Naive thymus-derived CD4-positive, alpha-beta T cell (primary cell): ENCODE measurements around the gene KAZN. TPM values are rescaled to one million over a fixed set of nuclear protein-coding genes. Genes with fewer than 3 reads are reported as not detected.

Source experiments
- ATAC-seq: fragments of 150-1000 bp; cut with Tn5 transposase; 2 replicates; pipeline ENCODE4 v1.10.0; 2021; ENCODE audit warnings: mild to moderate bottlenecking, moderate library complexity
- CTCF ChIA-PET: fragments of 350-600 bp; sonication (Branson Sonifier 250); formaldehyde crosslinking; loops from one replicate; lab custom pipeline; 2021; ENCODE audit warnings: antibody characterized with exemption; lab: Charles Lee
- POLR2A ChIA-PET: fragments of 350-600 bp; sonication (Branson Sonifier 250); formaldehyde crosslinking; loops from one replicate; lab custom pipeline; 2021; ENCODE audit warnings: antibody characterized with exemption, inconsistent platforms; lab: Charles Lee
- DNase-seq, 9 donors: peaks; one replicate each; pipeline versions ENCODE4 v3.0.0 to v3.0.0-alpha.2; 2020 to 2022; ENCODE audit warnings: mixed read lengths in 1 of 9
- H3K27ac ChIP-seq: one replicate; pipeline ENCODE4 v1.7.0; 2013; ENCODE audit warnings: mild to moderate bottlenecking, low read depth, low read length, moderate library complexity
- H3K27me3 ChIP-seq, 2 donors: one replicate each; pipeline ENCODE4 v1.7.0; 2013; ENCODE audit warnings: low read length in 2 of 2, mild to moderate bottlenecking in 2 of 2, moderate library complexity in 2 of 2; ENCODE audit not compliant: control insufficient read depth in 2 of 2, insufficient read depth in 2 of 2
- H3K36me3 ChIP-seq, 3 experiments: 1 replicate in 2 of 3; 2 replicates in 1 of 3; pipeline ENCODE4 v1.7.0; 2013; ENCODE audit warnings: low read length in 3 of 3, mild to moderate bottlenecking in 3 of 3, moderate library complexity in 1 of 3; ENCODE audit not compliant: insufficient read depth in 3 of 3, control insufficient read depth in 2 of 3
- H3K4me1 ChIP-seq, 2 donors: one replicate each; pipeline ENCODE4 v1.7.0; 2013; ENCODE audit warnings: low read length in 2 of 2, mild to moderate bottlenecking in 2 of 2, moderate library complexity in 1 of 2; ENCODE audit not compliant: control insufficient read depth in 2 of 2, insufficient read depth in 2 of 2
- H3K4me3 ChIP-seq: 2 replicates; pipeline ENCODE4 v1.7.0; 2013; ENCODE audit warnings: mild to moderate bottlenecking, low read length
- H3K9me3 ChIP-seq, 3 experiments: 1 replicate in 2 of 3; 2 replicates in 1 of 3; pipeline ENCODE4 v1.7.0; 2013; ENCODE audit warnings: low read length in 3 of 3; ENCODE audit not compliant: control insufficient read depth in 2 of 3
- H3K27ac Mint-ChIP-seq, 9 donors: one replicate each; pipeline ENCODE4 v1.8.0; 2020 to 2022; ENCODE audit warnings: mixed read lengths in 9 of 9, mild to moderate bottlenecking in 8 of 9, moderate library complexity in 5 of 9, inconsistent platforms in 2 of 9
- H3K27me3 Mint-ChIP-seq, 5 donors: one replicate each; pipeline ENCODE4 v1.8.0; 2021 to 2022; ENCODE audit warnings: mixed read lengths in 5 of 5, mild to moderate bottlenecking in 1 of 5
- H3K36me3 Mint-ChIP-seq, 5 donors: one replicate each; pipeline ENCODE4 v1.8.0; 2020 to 2022; ENCODE audit warnings: mixed read lengths in 5 of 5, mild to moderate bottlenecking in 3 of 5, inconsistent platforms in 1 of 5
- H3K4me1 Mint-ChIP-seq, 7 donors: one replicate each; pipeline ENCODE4 v1.8.0; 2020 to 2022; ENCODE audit warnings: mixed read lengths in 7 of 7, mild to moderate bottlenecking in 3 of 7, inconsistent platforms in 1 of 7
- H3K4me3 Mint-ChIP-seq, 10 donors: one replicate each; pipeline ENCODE4 v1.8.0; 2020 to 2022; ENCODE audit warnings: mild to moderate bottlenecking in 10 of 10, mixed read lengths in 10 of 10, moderate library complexity in 6 of 10, inconsistent platforms in 2 of 10
- H3K9me3 Mint-ChIP-seq, 11 donors: one replicate each; pipeline ENCODE4 v1.8.0; 2020 to 2022; ENCODE audit warnings: mixed read lengths in 11 of 11, mild to moderate bottlenecking in 4 of 11, inconsistent platforms in 1 of 11, moderate library complexity in 1 of 11
- intact Hi-C, 2 donors: fragments of 100-400 bp; cut with micrococcal nuclease; formaldehyde crosslinking; loops; one replicate each; pipeline ENCODE4 v1.15.1; 2023
- polyA plus RNA-seq, 2 donors: library from polyadenylated mRNA; unstranded; fragments of 300-500 nt; fragmentation: Illumina TruSeq; gene quantifications; one replicate each; pipeline ENCODE4 v1.2.3, GENCODE V29; 2021
- total RNA-seq, 6 experiments: library from RNA in 5 of 6; stranded (reverse) in 5 of 6; gene quantifications; 1 replicate in 5 of 6; 2 replicates in 1 of 6; pipeline ENCODE4 v1.2.3 and lab custom pipeline; 2021 to 2026

KAZN gene
- total and polyA plus RNA-seq, 7 experiments from 2014 or later = 0.08 to 0.87 (median 0.30) TPM

GRCh38 chr1:15013767-15014166 is 415.3 kb downstream of the KAZN start:
- Histone ChIP-seq H3K4me1 (no peaks in the 10 kb centered on the region), H3K9me3 (no peaks in the 10 kb centered on the region), H3K27me3 (no peaks in the 10 kb centered on the region), H3K27ac (no peak overlapping the region), H3K36me3 (no peaks in the 10 kb centered on the region), H3K4me3 (no peak overlapping the region)
- Mint-ChIP-seq H3K4me1 (peaks cover 0 to 3% (median 0%) of the 10 kb centered on the region in 7 donors), H3K27me3 (peaks cover 0 to 14% (median 10%) of the 10 kb centered on the region in 5 donors), H3K9me3 (peaks cover 0 to 5% (median 0%) of the 10 kb centered on the region in 11 donors), H3K27ac (no peak overlapping the region), H3K4me3 (no peak overlapping the region), H3K36me3 (no peaks in the 10 kb centered on the region)
- CTCF ChIA-PET = no interaction called here
- intact Hi-C loops = no loop called here
- no peak for ATAC-seq
- no peak for DNase-seq
- POLR2A ChIA-PET = no interaction called here

GRCh38 chr1:15014516-15014915 is 416.0 kb downstream of the KAZN start:
- peaks cover 0 to 5% (median 0%) of the 10 kb centered on the region in 11 donors for H3K9me3 Mint-ChIP-seq
- no peaks in the 10 kb centered on the region for H3K36me3 Mint-ChIP-seq
- CTCF ChIA-PET = no interaction called here
- Histone ChIP-seq H3K36me3 (no peaks in the 10 kb centered on the region), H3K4me1 (no peaks in the 10 kb centered on the region), H3K27me3 (no peaks in the 10 kb centered on the region), H3K9me3 (no peaks in the 10 kb centered on the region), H3K27ac (no peak overlapping the region), H3K4me3 (no peak overlapping the region)
- no peak overlapping the region for H3K27ac Mint-ChIP-seq
- H3K4me3 Mint-ChIP-seq = no peak overlapping the region
- peaks cover 0 to 3% (median 0%) of the 10 kb centered on the region in 7 donors for H3K4me1 Mint-ChIP-seq
- POLR2A ChIA-PET = no interaction called here
- intact Hi-C loops = no loop called here
- peaks cover 0 to 14% (median 10%) of the 10 kb centered on the region in 5 donors for H3K27me3 Mint-ChIP-seq
- ATAC-seq (no peak), DNase-seq (no peak)

- peaks cover 0 to 3% (median 0%) of the 10 kb centered on the region in 7 donors for H3K4me1 Mint-ChIP-seq
- H3K27me3 Mint-ChIP-seq = peaks cover 0 to 10% (median 4%) of the 10 kb centered on the region in 5 donors
- no peaks in the 10 kb centered on the region for H3K27me3 ChIP-seq
- POLR2A ChIA-PET = no interaction called here
- CTCF ChIA-PET = no interaction called here
- H3K36me3 ChIP-seq = no peaks in the 10 kb centered on the region
- no peak overlapping the region for H3K27ac Mint-ChIP-seq
- intact Hi-C loops = no loop called here
- H3K9me3 ChIP-seq = no peaks in the 10 kb centered on the region
- DNase-seq (no peak), ATAC-seq (no peak)
- peaks cover 0 to 2% (median 0%) of the 10 kb centered on the region in 11 donors for H3K9me3 Mint-ChIP-seq
- no peak overlapping the region for H3K27ac ChIP-seq
- no peak overlapping the region for H3K4me3 ChIP-seq
- no peaks in the 10 kb centered on the region for H3K36me3 Mint-ChIP-seq
- H3K4me1 ChIP-seq = no peaks in the 10 kb centered on the region
- no peak overlapping the region for H3K4me3 Mint-ChIP-seq
Observed at GRCh38 chr1:15016001-15016400, 417.5 kb downstream of the KAZN start.

- Mint-ChIP-seq H3K36me3 (no peaks in the 10 kb centered on the region), H3K4me3 (no peak overlapping the region), H3K9me3 (peaks cover 0 to 2% (median 0%) of the 10 kb centered on the region in 11 donors), H3K27me3 (peaks cover 0 to 10% (median 4%) of the 10 kb centered on the region in 5 donors), H3K4me1 (peaks cover 0 to 3% (median 0%) of the 10 kb centered on the region in 7 donors), H3K27ac (no peak overlapping the region)
- DNase-seq = no peak
- no peak overlapping the region for H3K27ac ChIP-seq
- intact Hi-C loops = no loop called here
- H3K4me3 ChIP-seq = no peak overlapping the region
- H3K27me3 ChIP-seq = no peaks in the 10 kb centered on the region
- ChIA-PET CTCF (no interaction called here), POLR2A (no interaction called here)
- no peaks in the 10 kb centered on the region for H3K4me1 ChIP-seq
- no peaks in the 10 kb centered on the region for H3K9me3 ChIP-seq
- H3K36me3 ChIP-seq = no peaks in the 10 kb centered on the region
- ATAC-seq = peak; percentile 22
Observed at GRCh38 chr1:15016526-15016925, 418.0 kb downstream of the KAZN start.

- CTCF ChIA-PET = no interaction called here
- no peaks in the 10 kb centered on the region for H3K27me3 ChIP-seq
- no peaks in the 10 kb centered on the region for H3K4me1 ChIP-seq
- H3K27me3 Mint-ChIP-seq = peaks cover 0 to 10% (median 4%) of the 10 kb centered on the region in 5 donors
- H3K9me3 Mint-ChIP-seq = peaks cover 0 to 2% (median 0%) of the 10 kb centered on the region in 11 donors
- no peak overlapping the region for H3K4me3 Mint-ChIP-seq
- ATAC-seq (no peak), DNase-seq (no peak)
- no peaks in the 10 kb centered on the region for H3K36me3 Mint-ChIP-seq
- no peaks in the 10 kb centered on the region for H3K9me3 ChIP-seq
- no peak overlapping the region for H3K27ac ChIP-seq
- H3K36me3 ChIP-seq = no peaks in the 10 kb centered on the region
- H3K27ac Mint-ChIP-seq = no peak overlapping the region
- POLR2A ChIA-PET = no interaction called here
- intact Hi-C loops = no loop called here
- H3K4me1 Mint-ChIP-seq = peaks cover 0 to 3% (median 0%) of the 10 kb centered on the region in 7 donors
- H3K4me3 ChIP-seq = no peak overlapping the region
Observed at GRCh38 chr1:15017120-15017519, 418.6 kb downstream of the KAZN start.

GRCh38 chr1:15018767-15019166 is 420.3 kb downstream of the KAZN start:
- Mint-ChIP-seq H3K9me3 (peaks cover 0 to 2% (median 0%) of the 10 kb centered on the region in 11 donors), H3K27me3 (peaks cover 0 to 9% (median 5%) of the 10 kb centered on the region in 5 donors)
- CTCF ChIA-PET = no interaction called here

More at GRCh38 chr1:15018767-15019166, 420.3 kb downstream of the KAZN start:
- POLR2A ChIA-PET = no interaction called here
- intact Hi-C loops = no loop called here
- H3K4me3 Mint-ChIP-seq = no peak overlapping the region
- Histone ChIP-seq H3K27ac (no peak overlapping the region), H3K36me3 (no peaks in the 10 kb centered on the region), H3K9me3 (no peaks in the 10 kb centered on the region), H3K4me1 (no peaks in the 10 kb centered on the region), H3K27me3 (no peaks in the 10 kb centered on the region), H3K4me3 (no peak overlapping the region)
- no peaks in the 10 kb centered on the region for H3K36me3 Mint-ChIP-seq
- DNase-seq (no peak), ATAC-seq (no peak)
- H3K27ac Mint-ChIP-seq = no peak overlapping the region
- H3K4me1 Mint-ChIP-seq = peaks cover 0 to 7% (median 0%) of the 10 kb centered on the region in 7 donors
